ENCODE measurements around the gene NAT14.
"Not testable (repeated sequence)": the region's sequence is repeated elsewhere in the genome, so short reads cannot be mapped to it uniquely, and the experiment has no call there.

NAT14 gene

GRCh38 chr19:55487924-55488687 is 3.1 kb downstream of the NAT14 start, which contains the start of gene SSC5D:
Gene SSC5D (plus strand): TSS chr19:55488436. CDS start chr19:55488590, 154 bp downstream.
- DNase-seq = no peak

- DNase-seq = no peak
Measured at GRCh38 chr19:55488986-55489710, 4.2 kb downstream of the NAT14 start.

GRCh38 chr19:55489711-55490477 is 4.9 kb downstream of the NAT14 start:
- no peak for DNase-seq

GRCh38 chr19:55490478-55491432 is 5.8 kb downstream of the NAT14 start:
- no peak for DNase-seq

- DNase-seq = no peak
Measured at GRCh38 chr19:55491546-55492360, 6.8 kb downstream of the NAT14 start.

GRCh38 chr19:55492362-55492944 is 7.5 kb downstream of the NAT14 start:
- no peak for DNase-seq

- no peak for DNase-seq
Measured at GRCh38 chr19:55493052-55493644, 8.2 kb downstream of the NAT14 start.

- DNase-seq = no peak
Measured at GRCh38 chr19:55493645-55494171, 8.7 kb downstream of the NAT14 start.

- DNase-seq = no peak
Measured at GRCh38 chr19:55494172-55494761, 9.3 kb downstream of the NAT14 start.

GRCh38 chr19:55495646-55496349 is 10.8 kb downstream of the NAT14 start:
- DNase-seq = no peak

GRCh38 chr19:55496820-55497219 is 11.8 kb downstream of the NAT14 start:
- not testable (repeated sequence) for DNase-seq

- no peak for DNase-seq
Measured at GRCh38 chr19:55497763-55498162, 12.8 kb downstream of the NAT14 start.

- no peak for DNase-seq
Measured at GRCh38 chr19:55498246-55498840, 13.4 kb downstream of the NAT14 start.

GRCh38 chr19:55500368-55500952 is 15.5 kb downstream of the NAT14 start:
- no peak for DNase-seq

GRCh38 chr19:55502197-55502952 is 17.4 kb downstream of the NAT14 start:
- no peak for DNase-seq

GRCh38 chr19:55503157-55503501 is 18.1 kb downstream of the NAT14 start:
- DNase-seq = no peak

- peak; percentile 94 to 98 for DNase-seq
Measured at GRCh38 chr19:55503502-55504251, 18.7 kb downstream of the NAT14 start.
